Suprapubic skin (tissue), 4 donors: ENCODE measurements around the gene CHAMP1. TPM values are rescaled to one million over a fixed set of nuclear protein-coding genes. Genes with fewer than 3 reads are reported as not detected.

Source experiments
- DNase-seq, 2 donors: peaks; one replicate each; pipeline ENCODE4 v3.0.0-alpha.2; 2019; ENCODE audit warnings: low spot score in 2 of 2
- H3K27ac ChIP-seq: fragments of 200-600 bp; sonication (generic); one replicate; pipeline ENCODE4 v1.5.1; 2019
- H3K27me3 ChIP-seq: fragments of 200-600 bp; sonication (generic); one replicate; pipeline ENCODE4 v1.5.1; 2019
- H3K36me3 ChIP-seq: fragments of 200-600 bp; sonication (generic); one replicate; pipeline ENCODE4 v1.5.1; 2019
- H3K4me1 ChIP-seq: fragments of 200-600 bp; sonication (generic); one replicate; pipeline ENCODE4 v1.5.1; 2019
- H3K4me3 ChIP-seq: fragments of 200-600 bp; sonication (generic); one replicate; pipeline ENCODE4 v1.5.1; 2019; ENCODE audit warnings: mild to moderate bottlenecking
- H3K9me3 ChIP-seq: fragments of 200-600 bp; sonication (generic); one replicate; pipeline ENCODE4 v1.5.1; 2019
- EP300 ChIP-seq: sonication (generic); formaldehyde crosslinking; IDR thresholded peaks from one replicate; pipeline ENCODE4 v1.6.1; 2017; ENCODE audit warnings: antibody characterized with exemption
- POLR2A ChIP-seq, 2 donors: fragments of 450-650 bp; IDR thresholded peaks; one replicate each; pipeline ENCODE4 v1.6.1; 2017; ENCODE audit warnings: antibody characterized with exemption in 2 of 2, mild to moderate bottlenecking in 2 of 2, moderate library complexity in 2 of 2
- POLR2AphosphoS5 ChIP-seq, 3 donors: sonication (generic); formaldehyde crosslinking; IDR thresholded peaks; one replicate each; pipeline ENCODE4 v1.6.1; 2017; ENCODE audit warnings: antibody characterized with exemption in 3 of 3
- whole genome bisulfite sequencing: methylation state at CpG from one replicate; pipeline ENCODE4 v1.1.5; 2018; 5-methylcytosine and 5-hydroxymethylcytosine counted together
- total RNA-seq, 4 donors: library from RNA; depleted of rRNA; stranded (reverse); fragments of >200 nt; gene quantifications; one replicate each; pipeline ENCODE4 v1.1.0, GENCODE V29; 2016
- TF ChIP-seq, protein P1 (sequence below), 2 donors: fragments of 200-600 bp in 1 of 2; fragments of 450-650 bp in 1 of 2; sonication (generic) in 1 of 2; IDR thresholded peaks; one replicate each; pipeline ENCODE4 v1.5.1; 2016 to 2019; ENCODE audit warnings: antibody characterized with exemption in 2 of 2, mild to moderate bottlenecking in 1 of 2, moderate library complexity in 1 of 2

The CHAMP1 gene
- total RNA-seq, 4 donors from 2014 or later, result 10.0 to 22.1 (median 15.0) TPM

- H3K27ac ChIP-seq, result no peak overlapping the region
- WGBS, result 93% methylated on average over 12 of the region's 12 CpGs
- H3K4me1 ChIP-seq, result peaks cover 8% of the 10 kb centered on the region
- no peaks in the 10 kb centered on the region for H3K27me3 ChIP-seq
- TF ChIP-seq EP300, result no peak
- TF ChIP-seq, protein P1, sequence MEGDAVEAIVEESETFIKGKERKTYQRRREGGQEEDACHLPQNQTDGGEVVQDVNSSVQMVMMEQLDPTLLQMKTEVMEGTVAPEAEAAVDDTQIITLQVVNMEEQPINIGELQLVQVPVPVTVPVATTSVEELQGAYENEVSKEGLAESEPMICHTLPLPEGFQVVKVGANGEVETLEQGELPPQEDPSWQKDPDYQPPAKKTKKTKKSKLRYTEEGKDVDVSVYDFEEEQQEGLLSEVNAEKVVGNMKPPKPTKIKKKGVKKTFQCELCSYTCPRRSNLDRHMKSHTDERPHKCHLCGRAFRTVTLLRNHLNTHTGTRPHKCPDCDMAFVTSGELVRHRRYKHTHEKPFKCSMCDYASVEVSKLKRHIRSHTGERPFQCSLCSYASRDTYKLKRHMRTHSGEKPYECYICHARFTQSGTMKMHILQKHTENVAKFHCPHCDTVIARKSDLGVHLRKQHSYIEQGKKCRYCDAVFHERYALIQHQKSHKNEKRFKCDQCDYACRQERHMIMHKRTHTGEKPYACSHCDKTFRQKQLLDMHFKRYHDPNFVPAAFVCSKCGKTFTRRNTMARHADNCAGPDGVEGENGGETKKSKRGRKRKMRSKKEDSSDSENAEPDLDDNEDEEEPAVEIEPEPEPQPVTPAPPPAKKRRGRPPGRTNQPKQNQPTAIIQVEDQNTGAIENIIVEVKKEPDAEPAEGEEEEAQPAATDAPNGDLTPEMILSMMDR (IDR thresholded peaks at IDR 0.05), result no peak
- no peak for TF ChIP-seq POLR2A (IDR thresholded peaks at IDR 0.05)
- no peak for TF ChIP-seq POLR2AphosphoS5 (IDR thresholded peaks at IDR 0.05)
- H3K4me3 ChIP-seq, result no peak overlapping the region
- H3K9me3 ChIP-seq, result no peaks in the 10 kb centered on the region
- DNase-seq, result no peak
- H3K36me3 ChIP-seq, result peaks cover 75% of the 10 kb centered on the region
Measured at GRCh38 chr13:114299604-114300305, 14.5 kb upstream of the CHAMP1 start.

DNA sequence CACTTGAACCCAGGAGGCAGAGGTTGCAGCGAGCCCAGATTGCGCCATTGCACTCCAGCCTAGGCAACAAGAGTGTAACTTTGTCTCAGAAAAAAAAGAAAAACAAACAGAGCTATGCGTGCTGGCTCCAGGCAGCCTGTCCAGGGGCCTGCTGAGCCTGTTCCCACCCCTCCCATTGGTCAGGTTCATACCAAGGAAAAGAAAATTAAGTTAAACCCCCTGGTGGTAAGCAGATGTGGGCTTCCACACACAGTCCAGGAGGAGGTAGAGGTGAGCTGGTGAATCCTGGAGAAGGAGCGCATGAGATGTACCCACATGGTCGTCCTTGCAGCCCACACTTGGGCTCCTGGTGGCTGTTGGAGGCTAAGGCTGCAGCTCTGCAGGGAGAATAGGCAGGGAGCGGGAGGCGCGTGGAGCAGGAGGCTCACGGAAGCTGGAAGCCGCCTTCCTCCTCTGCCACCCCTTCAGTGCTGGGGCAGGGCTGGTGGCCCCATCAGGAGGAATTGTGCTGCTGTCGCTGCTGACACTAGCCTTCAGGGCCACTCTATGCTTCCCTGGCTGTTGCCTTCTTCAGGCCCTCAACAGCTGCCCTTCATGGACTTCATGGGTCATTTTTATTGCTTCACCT lies 10.5 kb upstream of the CHAMP1 start:
- no peak overlapping the region for H3K27ac ChIP-seq
- H3K4me3 ChIP-seq, result no peak overlapping the region
- H3K36me3 ChIP-seq, result peaks cover 72% of the 10 kb centered on the region
- no peaks in the 10 kb centered on the region for H3K27me3 ChIP-seq
- no peak for DNase-seq
- no peaks in the 10 kb centered on the region for H3K9me3 ChIP-seq
- H3K4me1 ChIP-seq, result no peaks in the 10 kb centered on the region
- TF ChIP-seq POLR2AphosphoS5 (IDR thresholded peaks at IDR 0.05) (no peak), POLR2A (IDR thresholded peaks at IDR 0.05) (no peak), EP300 (no peak)
- TF ChIP-seq, protein P1 (IDR thresholded peaks at IDR 0.05), result no peak
- 89% methylated on average over 10 of the region's 11 CpGs for WGBS

DNA sequence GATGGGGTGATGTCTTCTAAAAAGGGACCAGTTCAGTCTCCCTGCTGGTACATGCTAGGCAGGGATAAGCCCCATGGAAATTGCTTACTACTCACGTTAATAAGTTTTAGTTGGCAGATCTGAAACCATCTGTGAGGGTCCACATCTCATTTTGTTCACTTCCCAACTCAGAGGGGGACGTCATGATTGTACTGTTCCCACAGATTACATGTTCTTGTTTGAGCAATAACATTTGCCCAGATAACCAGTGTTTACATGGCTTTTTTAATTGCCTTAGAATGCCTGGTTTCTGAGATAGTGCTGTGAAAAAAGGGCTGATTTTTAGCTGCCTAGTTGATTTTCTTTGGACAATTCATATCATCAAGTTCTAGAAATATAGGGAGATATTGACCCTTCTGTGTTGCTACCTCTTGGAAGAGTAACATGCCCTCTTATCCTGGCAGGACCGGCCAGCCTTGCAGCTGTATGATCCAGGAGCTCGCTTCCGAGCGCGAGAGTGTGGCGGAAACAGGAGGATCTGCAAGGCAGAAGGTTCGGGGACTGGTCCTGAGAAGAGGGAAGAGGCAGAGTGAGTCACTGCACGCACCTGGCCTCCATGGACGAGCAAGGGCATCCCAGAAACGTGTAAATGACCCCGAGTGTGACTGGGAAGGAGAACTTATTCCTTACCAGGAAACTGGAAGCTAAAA lies 9.8 kb upstream of the CHAMP1 start:
- Histone ChIP-seq H3K27ac (no peak overlapping the region), H3K4me3 (no peak overlapping the region), H3K27me3 (no peaks in the 10 kb centered on the region), H3K36me3 (peaks cover 65% of the 10 kb centered on the region), H3K4me1 (no peaks in the 10 kb centered on the region), H3K9me3 (no peaks in the 10 kb centered on the region)
- no peak for DNase-seq
- TF ChIP-seq POLR2A (IDR thresholded peaks at IDR 0.05) (no peak), EP300 (no peak), POLR2AphosphoS5 (IDR thresholded peaks at IDR 0.05) (no peak)
- TF ChIP-seq, protein P1 (IDR thresholded peaks at IDR 0.05), result no peak
- WGBS, result 90% methylated on average over 13 of the region's 13 CpGs

- Histone ChIP-seq H3K9me3 (no peaks in the 10 kb centered on the region), H3K36me3 (peaks cover 25% of the 10 kb centered on the region), H3K4me1 (peaks cover 17% of the 10 kb centered on the region), H3K27me3 (no peaks in the 10 kb centered on the region), H3K4me3 (no peak overlapping the region), H3K27ac (no peak overlapping the region)
- TF ChIP-seq EP300 (no peak), POLR2AphosphoS5 (IDR thresholded peaks at IDR 0.05) (no peak), POLR2A (IDR thresholded peaks at IDR 0.05) (no peak)
- TF ChIP-seq, protein P1 (IDR thresholded peaks at IDR 0.05), result no peak
- DNase-seq, result no peak
- WGBS, result 98% methylated on average over 2 of the region's 2 CpGs
Measured at GRCh38 chr13:114309086-114309485, 5.2 kb upstream of the CHAMP1 start.
